GM19452 (cell line): Measurements from ENCODE around the gene RNF144A.

ENCODE experiments used
- ATAC-seq: cut with Tn5 transposase; IDR thresholded peaks from one replicate; pipeline ENCODE4 v1.9.1; 2021; ENCODE audit not compliant: unreplicated experiment

Gene RNF144A

GRCh38 chr2:7040547-7040946 lies 123.3 kb downstream of the RNF144A start:
- no peak for ATAC-seq

- ATAC-seq, result no peak
These were observed 124.2 kb downstream of the RNF144A start for GRCh38 chr2:7041421-7041820.

- no peak for ATAC-seq
These were observed 126.5 kb downstream of the RNF144A start for GRCh38 chr2:7043690-7044089.

- ATAC-seq, result peak; percentile 79
These were observed 127.3 kb downstream of the RNF144A start for GRCh38 chr2:7044253-7045250.

GRCh38 chr2:7045601-7046590 lies 128.7 kb downstream of the RNF144A start:
- ATAC-seq, result no peak

- no peak for ATAC-seq
These were observed 130.4 kb downstream of the RNF144A start for GRCh38 chr2:7047661-7048060.

- no peak for ATAC-seq
These were observed 131.6 kb downstream of the RNF144A start for GRCh38 chr2:7048762-7049294.

GRCh38 chr2:7052404-7052803 lies 135.2 kb downstream of the RNF144A start:
- peak; percentile 87 for ATAC-seq

GRCh38 chr2:7053650-7054265 lies 136.5 kb downstream of the RNF144A start:
- ATAC-seq, result no peak

GRCh38 chr2:7057865-7058400 lies 140.7 kb downstream of the RNF144A start:
- ATAC-seq, result peak; percentile 71

- ATAC-seq, result no peak
These were observed 142.9 kb downstream of the RNF144A start for GRCh38 chr2:7060156-7060555.

- no peak for ATAC-seq
These were observed 143.6 kb downstream of the RNF144A start for GRCh38 chr2:7060631-7061449.

- no peak for ATAC-seq
These were observed 144.2 kb downstream of the RNF144A start for GRCh38 chr2:7061450-7061789.

- no peak for ATAC-seq
These were observed 144.7 kb downstream of the RNF144A start for GRCh38 chr2:7061921-7062320.

- ATAC-seq, result no peak
These were observed 146.6 kb downstream of the RNF144A start for GRCh38 chr2:7063789-7064188.

- ATAC-seq, result no peak
These were observed 151.2 kb downstream of the RNF144A start for GRCh38 chr2:7068457-7068856.

- ATAC-seq, result no peak
These were observed 153.3 kb downstream of the RNF144A start for GRCh38 chr2:7070483-7070882.

GRCh38 chr2:7071154-7071553 lies 153.9 kb downstream of the RNF144A start:
- no peak for ATAC-seq

GRCh38 chr2:7071916-7072556 lies 154.8 kb downstream of the RNF144A start:
- ATAC-seq, result no peak
